HCT116 (cell line): ENCODE measurements around the gene ADAMTS3. TPM values are rescaled to one million over a fixed set of nuclear protein-coding genes. Genes with fewer than 3 reads are reported as not detected.

Experiments
- ATAC-seq: fragments of 200-7000 bp; cut with Tn5 transposase; 2 replicates; pipeline ENCODE4 v1.9.1; 2020; ENCODE audit warnings: mild to moderate bottlenecking, moderate library complexity
- BruUV-seq: library from RNA; stranded (reverse); fragments of 400-500 nt; replicated peaks from 2 replicates; lab custom pipeline; 2021; lab: Mats Ljungman, UMichigan
- CTCF ChIA-PET: fragments of 300-600 bp; sonication (Branson Sonifier 250); formaldehyde crosslinking; loops from one replicate; lab custom pipeline; 2021; ENCODE audit warnings: antibody characterized with exemption; lab: Charles Lee
- POLR2A ChIA-PET: fragments of 300-600, 350-600 bp; sonication (Branson Sonifier 250); formaldehyde crosslinking; loops from one replicate; lab custom pipeline; 2021; ENCODE audit warnings: antibody characterized with exemption; lab: Charles Lee
- RAD21 ChIA-PET, 2 experiments: fragments of 300-600 bp; sonication (Branson Sonifier 250); formaldehyde crosslinking; loops; one replicate each; lab custom pipeline; 2023; ENCODE audit warnings: low total read pairs in 2 of 2; ENCODE audit not compliant: uncharacterized antibody in 2 of 2, unreplicated experiment in 2 of 2, low non-redundant PET in 1 of 2; lab: Charles Lee
- DNase-seq: peaks from one replicate; pipeline ENCODE4 v3.0.0-alpha.2; 2010; ENCODE audit warnings: low read depth, low spot score
- H2AFZ ChIP-seq: fragments of 200-600 bp; shearing (Covaris generic), sonication (generic); 2 replicates; pipeline ENCODE4 v1.6.1; 2017; ENCODE audit warnings: low read depth, mixed run types, mixed read lengths, antibody characterized with exemption, low read length; ENCODE audit not compliant: poor library complexity, severe bottlenecking
- H3K27ac ChIP-seq: 2 replicates; pipeline ENCODE4 v1.5.1; 2012; ENCODE audit warnings: low read depth, low read length
- H3K27me3 ChIP-seq: fragments of 200-600 bp; sonication (generic); 2 replicates; pipeline ENCODE4 v1.6.1; 2016; ENCODE audit warnings: mixed run types, low read length, mixed read lengths; ENCODE audit not compliant: insufficient read depth
- H3K36me3 ChIP-seq, 2 experiments: fragments of 200-500 bp in 1 of 2; fragments of 200-600 bp in 1 of 2; sonication (Bioruptor generic) in 1 of 2; sonication (generic) in 1 of 2; 2 replicates each; pipeline versions ENCODE4 v1.5.1 to v1.6.1; 2014 to 2016; ENCODE audit warnings: low read length in 2 of 2, inconsistent platforms in 1 of 2, mixed read lengths in 1 of 2, mixed run types in 1 of 2; ENCODE audit not compliant: insufficient read depth in 2 of 2, control insufficient read depth in 1 of 2
- H3K4me1 ChIP-seq, 2 experiments: fragments of 200-600 bp in 1 of 2; sonication (generic) in 1 of 2; 2 replicates each; pipeline versions ENCODE4 v1.5.1 to v1.6.1; 2012 to 2017; ENCODE audit warnings: low read length in 2 of 2, inconsistent platforms in 1 of 2, mild to moderate bottlenecking in 1 of 2, mixed read lengths in 1 of 2, mixed run types in 1 of 2, moderate library complexity in 1 of 2; ENCODE audit not compliant: insufficient read depth in 2 of 2, control insufficient read depth in 1 of 2
- H3K4me2 ChIP-seq: fragments of 200-600 bp; sonication (generic); 2 replicates; pipeline ENCODE4 v1.6.1; 2017; ENCODE audit warnings: mixed run types, low read length, mixed read lengths
- H3K4me3 ChIP-seq, 2 experiments: fragments of 200-600 bp in 1 of 2; sonication (generic) in 1 of 2; replicated peaks in 1 of 2; 2 replicates each; pipeline ENCODE4 v1.5.1; 2011 to 2016; ENCODE audit warnings: low read length in 2 of 2, control low read depth in 1 of 2, low read depth in 1 of 2, mild to moderate bottlenecking in 1 of 2, mixed read lengths in 1 of 2, mixed run types in 1 of 2
- H3K79me2 ChIP-seq: fragments of 200-600 bp; sonication (generic); 2 replicates; pipeline ENCODE4 v1.6.1; 2017; ENCODE audit warnings: mild to moderate bottlenecking, mixed run types, low read length, moderate library complexity, mixed read lengths; ENCODE audit not compliant: insufficient read depth
- H3K9ac ChIP-seq: fragments of 200-600 bp; sonication (generic); 2 replicates; pipeline ENCODE4 v1.6.1; 2016; ENCODE audit warnings: low read length, mixed read lengths
- H3K9me2 ChIP-seq: fragments of 200-600 bp; sonication (generic), shearing (Covaris generic); 2 replicates; pipeline ENCODE4 v1.6.1; 2017; ENCODE audit warnings: mixed run types, mild to moderate bottlenecking, moderate library complexity; ENCODE audit not compliant: insufficient read depth
- H3K9me3 ChIP-seq, 2 experiments: fragments of 200-500 bp in 1 of 2; fragments of 200-600 bp in 1 of 2; sonication (Bioruptor generic) in 1 of 2; sonication (generic) in 1 of 2; 2 replicates each; pipeline ENCODE4 v1.6.1; 2014 to 2017; ENCODE audit warnings: low read length in 2 of 2, mixed read lengths in 2 of 2, inconsistent platforms in 1 of 2, low read depth in 1 of 2, mild to moderate bottlenecking in 1 of 2, mixed run types in 1 of 2, moderate library complexity in 1 of 2; ENCODE audit not compliant: control insufficient read depth in 1 of 2, insufficient read depth in 1 of 2
- H4K20me1 ChIP-seq: fragments of 200-600 bp; sonication (generic), shearing (Covaris generic); 2 replicates; pipeline ENCODE4 v1.6.1; 2017; ENCODE audit warnings: mixed run types, mild to moderate bottlenecking, moderate library complexity; ENCODE audit not compliant: insufficient read depth
- CBX3 ChIP-seq: IDR thresholded peaks from 2 replicates; pipeline ENCODE4 v1.6.1; 2012; ENCODE audit warnings: low read depth
- CEBPB ChIP-seq: IDR thresholded peaks from 2 replicates; pipeline ENCODE4 v1.6.1; 2012; ENCODE audit warnings: low read depth
- ELF1 ChIP-seq: IDR thresholded peaks from 2 replicates; pipeline ENCODE4 v1.6.1; 2012; ENCODE audit warnings: low read depth, borderline replicate concordance
- EZH2 ChIP-seq: fragments of 200-600 bp; sonication (generic); IDR thresholded peaks from 2 replicates; pipeline ENCODE4 v1.6.1; 2017; ENCODE audit warnings: antibody characterized with exemption, mixed run types
- EZH2phosphoT487 ChIP-seq: fragments of 200-600 bp; IDR thresholded peaks from 2 replicates; pipeline ENCODE4 v1.6.1; 2018; ENCODE audit warnings: antibody characterized with exemption, borderline replicate concordance
- POLR2AphosphoS5 ChIP-seq: IDR thresholded peaks from 2 replicates; pipeline ENCODE4 v1.6.1; 2011; ENCODE audit warnings: mild to moderate bottlenecking, low read depth, low read length, moderate library complexity
- RAD21 ChIP-seq: IDR thresholded peaks from 2 replicates; pipeline ENCODE4 v1.6.1; 2012; ENCODE audit warnings: low read depth, mild to moderate bottlenecking
- SIN3A ChIP-seq: IDR thresholded peaks from 2 replicates; pipeline ENCODE4 v1.6.1; 2012; ENCODE audit warnings: low read depth
- SP1 ChIP-seq: IDR thresholded peaks from 2 replicates; pipeline ENCODE4 v1.6.1; 2012; ENCODE audit warnings: low read depth
- ZBTB33 ChIP-seq: IDR thresholded peaks from 2 replicates; pipeline ENCODE4 v1.6.1; 2011; ENCODE audit warnings: mild to moderate bottlenecking, low read length, moderate library complexity; ENCODE audit not compliant: insufficient replicate concordance; ENCODE audit errors: extremely low read depth
- ZNF274 ChIP-seq: fragments of 200-500 bp; sonication (Bioruptor generic); IDR thresholded peaks from 2 replicates; pipeline ENCODE4 v1.6.1; 2014; ENCODE audit warnings: mild to moderate bottlenecking, low read depth, low read length, inconsistent platforms
- intact Hi-C: fragments of 100-400 bp; cut with micrococcal nuclease; formaldehyde crosslinking; loops from 2 replicates; pipeline ENCODE4 v1.10.0; 2022
- total RNA-seq: library from RNA; stranded (reverse); gene quantifications from one replicate; pipeline ENCODE4 v1.2.1, GENCODE V29; 2021; ENCODE audit not compliant: unreplicated experiment
- TF ChIP-seq, protein P1 (sequence below): IDR thresholded peaks from 2 replicates; pipeline ENCODE4 v1.6.1; 2012; ENCODE audit warnings: low read depth
- TF ChIP-seq, protein P2 (sequence below): IDR thresholded peaks from 2 replicates; pipeline ENCODE4 v1.6.1; 2012

ADAMTS3 gene
- total RNA-seq, 1 experiment from 2014 or later = not detected

- no peaks in the 10 kb centered on the region for H3K79me2 ChIP-seq
- ChIA-PET RAD21 (no interaction called here), POLR2A (no interaction called here), CTCF (no interaction called here)
- no peak for DNase-seq
- ATAC-seq = no peak
- H3K27ac ChIP-seq = no peak overlapping the region
- no peak overlapping the region for H3K4me3 ChIP-seq
- no peaks in the 10 kb centered on the region for H4K20me1 ChIP-seq
- TF ChIP-seq ZBTB33 (no peak), ZNF274 (no peak), SIN3A (no peak), EZH2 (no peak), EZH2phosphoT487 (no peak), CBX3 (no peak), RAD21 (no peak), POLR2AphosphoS5 (no peak), ELF1 (no peak), SP1 (no peak), CEBPB (no peak)
- TF ChIP-seq, protein P1, sequence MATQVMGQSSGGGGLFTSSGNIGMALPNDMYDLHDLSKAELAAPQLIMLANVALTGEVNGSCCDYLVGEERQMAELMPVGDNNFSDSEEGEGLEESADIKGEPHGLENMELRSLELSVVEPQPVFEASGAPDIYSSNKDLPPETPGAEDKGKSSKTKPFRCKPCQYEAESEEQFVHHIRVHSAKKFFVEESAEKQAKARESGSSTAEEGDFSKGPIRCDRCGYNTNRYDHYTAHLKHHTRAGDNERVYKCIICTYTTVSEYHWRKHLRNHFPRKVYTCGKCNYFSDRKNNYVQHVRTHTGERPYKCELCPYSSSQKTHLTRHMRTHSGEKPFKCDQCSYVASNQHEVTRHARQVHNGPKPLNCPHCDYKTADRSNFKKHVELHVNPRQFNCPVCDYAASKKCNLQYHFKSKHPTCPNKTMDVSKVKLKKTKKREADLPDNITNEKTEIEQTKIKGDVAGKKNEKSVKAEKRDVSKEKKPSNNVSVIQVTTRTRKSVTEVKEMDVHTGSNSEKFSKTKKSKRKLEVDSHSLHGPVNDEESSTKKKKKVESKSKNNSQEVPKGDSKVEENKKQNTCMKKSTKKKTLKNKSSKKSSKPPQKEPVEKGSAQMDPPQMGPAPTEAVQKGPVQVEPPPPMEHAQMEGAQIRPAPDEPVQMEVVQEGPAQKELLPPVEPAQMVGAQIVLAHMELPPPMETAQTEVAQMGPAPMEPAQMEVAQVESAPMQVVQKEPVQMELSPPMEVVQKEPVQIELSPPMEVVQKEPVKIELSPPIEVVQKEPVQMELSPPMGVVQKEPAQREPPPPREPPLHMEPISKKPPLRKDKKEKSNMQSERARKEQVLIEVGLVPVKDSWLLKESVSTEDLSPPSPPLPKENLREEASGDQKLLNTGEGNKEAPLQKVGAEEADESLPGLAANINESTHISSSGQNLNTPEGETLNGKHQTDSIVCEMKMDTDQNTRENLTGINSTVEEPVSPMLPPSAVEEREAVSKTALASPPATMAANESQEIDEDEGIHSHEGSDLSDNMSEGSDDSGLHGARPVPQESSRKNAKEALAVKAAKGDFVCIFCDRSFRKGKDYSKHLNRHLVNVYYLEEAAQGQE = no peak
- TF ChIP-seq, protein P2, sequence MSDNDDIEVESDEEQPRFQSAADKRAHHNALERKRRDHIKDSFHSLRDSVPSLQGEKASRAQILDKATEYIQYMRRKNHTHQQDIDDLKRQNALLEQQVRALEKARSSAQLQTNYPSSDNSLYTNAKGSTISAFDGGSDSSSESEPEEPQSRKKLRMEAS = no peak
- H3K4me2 ChIP-seq = no peak overlapping the region
- BruUV-seq = no TSS peak
- no peaks in the 10 kb centered on the region for H3K4me1 ChIP-seq
- no peak overlapping the region for H2AFZ ChIP-seq
- H3K36me3 ChIP-seq = no peaks in the 10 kb centered on the region
- intact Hi-C loops = no loop called here
- H3K9me2 ChIP-seq = no peaks in the 10 kb centered on the region
- H3K27me3 ChIP-seq = no peaks in the 10 kb centered on the region
- H3K9me3 ChIP-seq = peaks cover 4 to 5% of the 10 kb centered on the region in 2 experiments; a peak in 1 of 4 replicates
- H3K9ac ChIP-seq = no peak overlapping the region
Measured at GRCh38 chr4:72440386-72440785, 128.6 kb downstream of the ADAMTS3 start.
